GM18873 (cell line): ENCODE data around the gene XPNPEP2.
A peak's percentile ranks its signal among the peaks of the same experiment; 100 is the strongest.

Experiments used
- ATAC-seq: cut with Tn5 transposase; IDR thresholded peaks from one replicate; pipeline ENCODE4 v1.9.1; 2021; ENCODE audit warnings: mild to moderate bottlenecking, moderate library complexity, moderate number of reproducible peaks; ENCODE audit not compliant: unreplicated experiment, low FRiP score

Gene XPNPEP2

GRCh38 chrX:129747533-129747932 is 8.8 kb downstream of the XPNPEP2 start:
- ATAC-seq = no peak

DNA sequence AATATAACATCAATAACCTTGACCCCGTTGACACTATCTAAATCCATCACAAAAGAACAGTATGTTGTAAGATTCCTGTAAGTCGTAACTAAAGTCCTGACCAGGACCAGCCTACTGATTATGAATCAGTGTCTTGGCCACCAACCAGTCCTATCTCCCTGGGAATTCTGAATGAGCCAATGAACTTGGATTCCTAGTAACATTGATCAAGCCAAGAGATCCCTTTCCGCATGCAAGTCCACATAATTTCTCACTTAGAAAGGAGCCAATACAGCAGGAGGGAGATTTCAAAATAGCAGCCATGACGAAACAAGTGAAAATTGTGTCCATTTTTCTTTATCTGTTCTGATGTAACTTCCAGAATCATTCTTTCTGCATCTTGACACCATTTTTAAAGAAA is 9.5 kb downstream of the XPNPEP2 start:
- ATAC-seq = no peak

DNA sequence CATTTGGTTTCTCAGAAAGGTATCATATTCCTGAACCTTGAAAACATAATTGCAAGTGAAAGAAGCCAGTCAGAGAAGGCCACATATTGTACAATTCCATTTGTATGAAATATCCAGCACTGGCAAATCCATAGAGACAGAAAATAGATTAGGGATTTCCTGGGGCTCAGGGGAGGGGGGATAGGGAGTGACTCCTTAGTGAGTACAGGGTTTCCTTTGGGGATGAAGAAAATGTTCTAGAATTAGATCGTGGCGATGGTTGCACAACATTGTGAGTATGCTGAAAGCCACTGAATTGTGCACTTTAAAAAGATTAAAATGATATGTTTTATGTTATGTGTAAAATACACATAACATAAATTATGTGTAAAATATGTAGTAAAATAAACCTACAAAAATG is 10.3 kb downstream of the XPNPEP2 start:
- no peak for ATAC-seq

DNA sequence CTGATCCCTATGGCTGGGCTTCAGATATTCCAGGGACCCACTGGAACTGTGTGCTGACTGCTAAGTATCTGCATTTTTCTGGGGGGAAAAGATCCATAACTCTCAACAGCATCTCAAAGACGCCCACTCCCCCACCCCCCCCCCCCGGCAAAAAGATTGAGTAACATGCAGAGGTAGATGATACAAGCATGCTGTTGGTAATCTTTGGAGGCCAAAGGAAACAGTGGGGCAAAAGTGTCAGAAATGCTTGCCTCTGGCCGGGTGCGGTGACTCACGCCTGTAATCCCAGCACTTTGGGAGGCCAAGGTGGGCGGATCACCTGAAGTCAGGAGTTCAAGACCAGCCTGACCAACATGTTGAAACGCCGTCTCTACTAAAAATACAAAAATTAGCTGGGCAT is 12.2 kb downstream of the XPNPEP2 start:
- no peak for ATAC-seq

- no peak for ATAC-seq
These were observed 15.6 kb downstream of the XPNPEP2 start for GRCh38 chrX:129754056-129755024.

DNA sequence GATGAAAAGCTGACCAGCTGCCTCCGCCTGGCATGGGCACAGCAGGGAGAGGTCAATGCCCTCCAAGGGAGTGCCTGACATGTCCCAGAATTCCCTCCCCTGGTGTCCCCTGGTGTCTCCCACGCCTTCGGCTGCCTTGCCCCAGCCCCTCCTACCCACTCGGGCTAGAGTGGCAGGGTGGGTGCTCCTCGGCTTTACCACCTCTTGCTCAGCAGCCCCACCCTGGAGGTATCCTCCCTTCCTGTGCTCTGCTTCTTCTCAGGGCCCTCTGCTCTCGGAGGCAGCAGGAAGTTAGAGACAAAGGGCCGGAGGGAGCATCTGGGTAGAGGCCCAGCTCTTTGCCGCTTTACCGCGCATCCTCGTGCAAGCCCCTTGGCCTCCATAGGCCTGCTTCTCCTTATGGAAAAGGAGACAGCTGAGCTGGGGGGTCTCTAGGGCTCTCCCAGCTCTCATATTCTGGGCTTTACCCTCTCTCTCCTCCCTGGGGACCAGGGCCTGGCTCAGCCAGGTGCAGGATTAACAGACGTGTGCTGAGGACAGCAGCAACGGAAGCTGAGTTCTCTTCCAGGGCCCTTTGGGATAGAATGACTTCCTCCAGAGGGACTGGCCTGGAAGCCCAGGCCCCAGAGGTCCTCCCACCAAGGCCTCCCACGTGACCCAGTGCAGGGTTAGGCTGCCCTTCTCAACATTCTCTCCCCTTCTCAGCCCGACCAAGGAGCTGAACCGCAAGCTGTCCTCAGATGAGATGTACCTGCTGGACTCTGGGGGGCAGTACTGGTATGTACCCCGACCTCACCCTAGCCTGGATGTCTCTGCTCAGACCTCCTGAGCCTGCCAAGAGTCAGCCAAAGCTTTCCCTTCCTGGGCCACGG is 17.2 kb downstream of the XPNPEP2 start:
- ATAC-seq = peak; percentile 41

DNA sequence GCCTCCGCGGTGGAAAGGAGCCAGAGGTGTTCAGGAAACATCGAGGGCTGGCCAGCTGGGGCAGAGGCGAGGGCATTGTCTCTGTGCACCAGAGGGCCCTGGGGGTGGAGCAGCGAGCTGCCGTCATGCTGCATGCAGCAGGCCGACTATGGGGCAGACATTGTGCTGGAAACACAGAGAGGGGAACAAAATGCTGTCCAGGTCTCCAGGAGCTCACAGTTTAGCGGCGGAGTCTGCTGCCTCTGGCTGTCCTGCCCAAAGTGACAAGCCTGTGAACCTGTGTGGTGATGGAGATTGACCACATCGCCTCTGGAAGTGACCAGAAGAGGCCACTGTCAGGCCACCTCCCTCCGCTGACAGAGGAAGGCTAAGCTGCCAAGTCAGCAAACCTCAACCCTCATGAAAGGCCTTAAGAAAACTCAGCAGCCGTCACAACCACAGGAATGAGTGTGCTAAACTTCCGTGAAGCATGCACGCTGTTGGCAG is 20.8 kb downstream of the XPNPEP2 start:
- ATAC-seq = no peak

GRCh38 chrX:129760155-129760554 is 21.4 kb downstream of the XPNPEP2 start:
- ATAC-seq = no peak

- ATAC-seq = no peak
These were observed 22.2 kb downstream of the XPNPEP2 start for GRCh38 chrX:129760981-129761380.

GRCh38 chrX:129761596-129761995 is 22.8 kb downstream of the XPNPEP2 start:
- ATAC-seq = no peak

GRCh38 chrX:129762448-129762847 is 23.7 kb downstream of the XPNPEP2 start:
- ATAC-seq = no peak

DNA sequence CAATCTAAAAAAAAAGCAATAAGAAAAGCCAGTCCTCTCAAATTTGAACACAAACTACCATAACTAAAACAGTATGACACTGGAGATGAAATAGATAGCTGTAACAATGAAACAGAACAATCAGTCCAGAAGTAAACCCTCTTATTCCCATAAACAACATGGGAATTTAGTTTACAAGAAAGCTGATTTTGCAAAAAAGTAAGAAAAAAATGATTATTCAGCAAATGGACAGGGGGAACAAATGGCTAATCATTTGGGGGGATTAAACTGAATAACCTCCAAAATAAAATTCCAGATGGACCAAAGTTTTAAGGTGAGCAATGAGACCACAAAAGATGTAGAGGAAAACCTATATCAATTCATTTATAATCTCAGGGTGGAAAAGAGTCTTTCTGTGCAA is 24.9 kb downstream of the XPNPEP2 start:
- no peak for ATAC-seq

DNA sequence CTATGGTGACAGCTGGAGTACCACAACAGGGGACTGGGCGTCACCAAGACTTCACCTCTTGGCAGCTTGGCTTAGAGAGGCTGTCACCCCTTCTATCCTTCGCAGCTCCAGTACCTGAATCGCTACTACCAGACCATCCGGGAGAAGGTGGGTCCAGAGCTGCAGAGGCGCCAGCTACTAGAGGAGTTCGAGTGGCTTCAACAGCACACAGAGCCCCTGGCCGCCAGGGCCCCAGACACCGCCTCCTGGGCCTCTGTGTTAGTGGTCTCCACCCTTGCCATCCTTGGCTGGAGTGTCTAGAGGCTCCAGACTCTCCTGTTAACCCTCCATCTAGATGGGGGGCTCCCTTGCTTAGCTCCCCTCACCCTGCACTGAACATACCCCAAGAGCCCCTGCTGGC is 29.4 kb downstream of the XPNPEP2 start:
- ATAC-seq = no peak

DNA sequence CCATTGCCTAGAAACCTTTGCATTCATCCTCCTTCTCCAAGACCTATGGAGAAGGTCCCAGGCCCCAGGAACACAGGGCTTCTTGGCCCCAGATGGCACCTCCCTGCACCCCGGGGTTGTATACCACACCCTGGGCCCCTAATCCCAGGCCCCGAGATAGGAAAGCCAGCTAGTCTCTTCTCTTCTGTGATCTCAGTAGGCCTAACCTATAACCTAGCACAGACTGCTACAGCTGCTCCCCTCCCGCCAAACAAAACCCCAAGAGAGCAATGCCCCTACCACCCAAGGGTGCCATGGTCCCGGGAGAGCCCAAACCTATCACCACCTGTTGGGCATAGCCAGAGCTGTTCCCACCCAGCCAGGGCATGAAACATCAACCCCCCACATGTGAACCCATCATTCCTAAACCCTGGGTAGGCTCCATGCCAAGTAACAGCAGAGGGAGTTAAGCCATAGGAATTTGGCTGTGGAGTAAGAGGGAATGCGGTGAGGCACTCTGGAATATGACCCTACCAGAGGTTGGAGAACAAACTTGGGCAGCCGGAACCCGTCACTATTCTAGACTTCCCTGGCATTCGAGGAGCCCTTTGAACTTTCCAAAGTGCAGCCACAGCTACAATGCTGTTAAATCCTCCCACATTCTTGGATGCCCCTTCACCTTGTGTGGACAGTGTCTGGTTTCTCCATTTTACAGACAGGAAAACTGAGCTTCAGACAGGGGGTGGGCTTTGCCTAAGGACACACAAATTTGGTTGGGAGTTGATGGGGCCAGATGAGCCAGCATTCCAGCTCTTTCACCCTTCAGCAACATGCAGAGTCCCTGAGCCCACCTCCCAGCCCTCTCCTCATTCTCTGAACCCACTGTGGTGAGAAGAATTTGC is 30.0 kb downstream of the XPNPEP2 start:
- ATAC-seq = no peak

DNA sequence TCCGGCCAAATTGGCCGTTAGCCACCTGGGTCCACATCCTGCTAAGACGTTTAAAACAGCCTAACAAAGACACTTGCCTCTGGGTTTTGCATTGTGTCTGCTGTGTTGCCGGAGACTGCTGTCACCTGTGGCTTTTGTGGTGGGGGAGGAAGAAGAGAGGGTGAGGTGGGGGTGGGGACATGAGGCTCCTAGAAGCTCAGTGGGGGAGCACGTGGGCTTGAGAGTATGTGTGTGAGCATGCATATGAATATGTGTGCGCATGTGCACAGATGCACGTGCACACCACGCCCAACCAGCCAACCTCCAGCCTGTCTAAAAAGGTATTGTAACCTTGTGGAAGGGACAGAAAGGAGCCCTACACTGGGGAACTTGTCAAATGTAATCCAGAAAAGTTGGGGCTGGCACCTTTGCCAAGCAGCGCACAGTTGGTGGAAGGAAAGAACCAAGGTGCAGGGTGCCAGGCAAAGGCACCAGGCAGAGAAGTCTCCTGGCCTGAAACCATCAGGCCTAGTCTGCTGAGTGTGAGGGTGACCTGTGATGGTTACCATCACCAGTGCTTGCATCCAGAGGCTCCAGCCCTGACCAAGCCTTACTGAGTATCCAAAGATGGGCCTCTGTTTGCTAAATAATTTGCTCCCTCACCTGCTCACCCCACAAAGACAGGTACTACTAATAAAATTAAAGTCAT is 30.8 kb downstream of the XPNPEP2 start:
- ATAC-seq = peak; percentile 21

DNA sequence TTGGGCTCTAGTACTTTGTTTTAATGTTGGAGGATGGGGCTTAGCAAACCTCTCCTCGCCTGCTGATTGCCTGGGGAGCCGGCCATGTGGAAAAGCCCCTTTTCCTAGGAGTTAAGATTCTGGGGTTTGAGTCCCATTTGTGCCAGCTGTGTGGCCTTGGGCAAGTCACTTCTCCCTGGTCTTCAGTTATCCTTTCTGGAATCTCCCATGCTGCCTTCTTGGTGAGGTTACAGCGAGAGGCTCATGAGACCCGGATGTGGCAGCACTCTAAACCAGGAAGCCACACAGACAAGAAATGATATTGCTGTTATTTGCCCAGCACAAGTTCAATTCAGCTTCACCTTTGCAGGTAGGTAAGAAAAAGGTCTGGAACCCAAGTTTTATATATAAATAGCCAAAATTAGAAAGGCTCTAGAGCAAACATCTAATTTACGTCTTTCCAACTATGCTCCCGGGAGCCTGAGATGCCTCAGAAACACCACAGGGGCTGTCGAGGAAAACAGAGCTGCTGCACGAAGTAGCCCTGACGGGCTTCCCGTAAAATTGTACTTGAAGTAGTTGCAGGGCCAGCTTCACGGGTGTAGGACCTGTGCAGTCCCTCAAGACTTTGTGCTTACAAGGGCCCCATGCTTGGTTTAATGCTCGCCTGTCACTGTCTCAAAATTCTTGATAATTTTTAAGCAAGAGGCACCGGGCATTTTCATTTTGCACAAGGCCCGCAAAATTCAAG is 32.7 kb downstream of the XPNPEP2 start:
- ATAC-seq = no peak

DNA sequence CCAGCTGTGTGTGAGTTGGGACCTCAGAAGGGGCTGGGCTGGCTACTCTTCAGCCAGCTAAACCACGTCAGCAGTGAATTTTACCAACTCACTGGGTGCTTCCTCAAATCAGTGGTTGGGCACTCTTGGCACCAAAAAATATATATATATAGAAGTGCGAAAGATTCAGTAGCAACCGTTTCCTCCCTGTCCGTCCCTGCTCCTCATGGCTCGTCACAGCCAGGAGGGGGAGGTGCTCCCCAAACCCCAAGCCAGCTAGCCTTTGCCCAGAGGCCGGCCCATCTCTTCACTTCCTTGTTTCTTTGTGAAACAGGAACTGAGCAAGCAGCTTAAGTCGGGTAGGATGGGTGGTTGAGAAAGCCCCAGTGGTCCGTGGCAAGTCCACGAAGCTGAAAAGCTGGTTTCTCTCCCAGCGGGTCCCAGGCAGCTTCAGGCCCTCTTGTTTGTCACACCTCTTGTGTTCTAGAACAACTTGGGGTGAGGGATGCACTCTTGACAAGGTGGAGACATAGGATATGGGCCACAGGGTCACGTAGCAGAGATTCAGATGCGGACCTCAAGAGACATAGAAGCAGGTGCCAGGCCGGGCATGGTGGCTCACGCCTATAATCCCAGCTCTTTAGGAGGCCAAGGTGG is 34.1 kb downstream of the XPNPEP2 start:
- ATAC-seq = peak; percentile 83

DNA sequence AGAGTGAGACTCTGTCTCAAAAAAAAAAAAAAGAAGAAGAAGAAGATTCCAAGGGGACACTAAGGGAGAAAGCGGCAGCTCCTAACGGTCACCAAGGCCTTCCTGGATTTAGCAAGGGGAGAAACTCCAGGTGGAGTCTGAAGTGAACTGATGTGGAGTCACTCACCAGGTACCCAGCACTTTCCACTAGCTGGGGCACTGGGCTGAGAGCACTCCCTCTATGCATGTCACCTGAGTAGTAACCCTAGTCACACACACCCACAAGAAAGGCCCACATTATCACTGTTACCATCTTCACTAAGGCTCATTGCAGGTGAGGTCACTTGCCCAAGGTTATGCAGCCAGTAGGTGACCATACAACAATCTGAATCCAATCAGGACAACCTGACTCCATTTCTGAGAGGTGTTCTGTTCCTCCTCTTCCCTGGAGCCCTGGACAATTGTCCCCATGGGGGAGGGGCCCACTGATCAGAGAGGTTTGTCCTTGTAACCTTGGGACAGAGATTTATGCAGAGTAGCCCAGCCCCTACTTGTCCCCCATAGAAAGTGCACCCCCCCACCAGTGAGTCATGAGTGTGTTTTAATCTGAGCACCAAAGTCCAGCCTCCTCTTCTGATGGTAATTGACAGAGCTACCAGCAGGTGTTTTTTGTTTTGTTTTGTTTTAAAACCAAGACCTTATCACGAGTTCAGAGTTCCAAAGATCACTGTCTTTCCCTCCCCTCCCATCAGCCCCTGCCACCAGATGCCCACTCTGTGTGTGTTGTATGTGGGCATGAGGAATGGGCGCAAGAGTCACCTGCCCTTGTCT is 35.1 kb downstream of the XPNPEP2 start:
- ATAC-seq = no peak
